Measurements from ENCODE around the gene GKN1.

The GKN1 gene

DNA sequence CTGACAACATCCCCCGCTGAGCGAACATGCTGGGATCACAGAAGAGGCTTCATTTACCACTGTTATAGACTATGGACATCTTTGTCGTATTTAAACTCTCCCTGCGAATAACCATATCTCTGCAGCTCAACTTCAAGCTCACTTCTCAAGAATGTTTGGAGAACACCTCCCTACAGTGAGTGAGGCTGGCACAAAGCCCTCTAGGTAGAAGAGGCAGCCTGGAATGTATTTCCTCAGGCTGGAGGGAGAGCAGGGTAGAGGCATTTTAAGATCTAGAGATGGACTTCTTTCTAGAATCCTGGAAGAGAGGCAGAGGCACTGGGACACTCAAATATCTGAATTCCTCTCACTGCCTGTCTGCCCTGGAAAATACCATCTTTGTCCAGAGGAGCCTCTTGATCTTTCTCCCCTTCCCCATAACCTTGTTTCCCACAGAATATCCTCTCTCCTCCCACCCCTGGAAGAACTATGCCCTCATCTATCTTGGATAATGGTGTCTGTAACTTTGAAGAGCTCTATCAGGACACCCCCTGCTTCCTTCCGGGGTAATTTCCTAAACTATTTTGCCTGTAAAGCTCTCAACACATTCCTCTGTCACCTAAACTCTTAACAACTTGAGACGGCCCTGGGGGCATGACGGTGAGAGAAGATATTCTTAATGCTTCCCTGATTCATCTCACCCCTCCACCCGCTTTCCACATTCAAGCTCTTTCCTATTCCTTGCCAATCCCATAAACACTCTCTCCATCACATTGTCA lies 36.2 kb downstream of the GKN1 start:
- DNase-seq = no peak

DNA sequence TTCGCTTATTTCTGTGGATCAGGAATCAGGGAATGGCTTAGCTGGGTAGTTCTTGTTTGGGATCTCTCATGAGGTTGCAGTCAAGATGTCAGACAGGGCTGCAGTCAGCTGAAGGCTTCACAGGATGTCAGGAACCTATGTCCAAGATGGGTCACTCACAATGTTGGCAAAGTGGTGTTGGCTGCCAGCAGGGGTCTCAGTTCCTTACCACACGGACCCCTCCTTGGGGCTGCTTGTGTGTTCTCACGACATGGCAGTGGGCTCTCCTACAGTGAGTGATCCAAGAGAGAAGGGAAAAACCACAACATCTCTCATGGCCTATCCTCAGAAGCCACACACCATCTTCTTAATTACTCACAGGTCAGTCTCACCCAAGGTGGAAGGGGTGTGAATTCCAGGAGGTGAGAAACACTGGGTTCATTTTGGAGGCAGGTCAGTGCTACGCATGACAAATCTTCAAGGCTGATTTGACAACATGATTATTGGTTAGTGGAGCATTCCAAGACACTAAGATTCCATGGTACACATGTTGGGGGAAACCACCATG lies 37.2 kb downstream of the GKN1 start:
- no peak for DNase-seq

- peak; percentile 82 for DNase-seq
These were observed 38.1 kb downstream of the GKN1 start for GRCh38 chr2:69012310-69013141.

GRCh38 chr2:69013142-69013839 lies 38.9 kb downstream of the GKN1 start, which contains the start of gene ANTXR1:
Gene ANTXR1 (plus strand): TSS chr2:69013179. CDS start chr2:69013500, 321 bp downstream.
- DNase-seq = peak; percentile 63

DNA sequence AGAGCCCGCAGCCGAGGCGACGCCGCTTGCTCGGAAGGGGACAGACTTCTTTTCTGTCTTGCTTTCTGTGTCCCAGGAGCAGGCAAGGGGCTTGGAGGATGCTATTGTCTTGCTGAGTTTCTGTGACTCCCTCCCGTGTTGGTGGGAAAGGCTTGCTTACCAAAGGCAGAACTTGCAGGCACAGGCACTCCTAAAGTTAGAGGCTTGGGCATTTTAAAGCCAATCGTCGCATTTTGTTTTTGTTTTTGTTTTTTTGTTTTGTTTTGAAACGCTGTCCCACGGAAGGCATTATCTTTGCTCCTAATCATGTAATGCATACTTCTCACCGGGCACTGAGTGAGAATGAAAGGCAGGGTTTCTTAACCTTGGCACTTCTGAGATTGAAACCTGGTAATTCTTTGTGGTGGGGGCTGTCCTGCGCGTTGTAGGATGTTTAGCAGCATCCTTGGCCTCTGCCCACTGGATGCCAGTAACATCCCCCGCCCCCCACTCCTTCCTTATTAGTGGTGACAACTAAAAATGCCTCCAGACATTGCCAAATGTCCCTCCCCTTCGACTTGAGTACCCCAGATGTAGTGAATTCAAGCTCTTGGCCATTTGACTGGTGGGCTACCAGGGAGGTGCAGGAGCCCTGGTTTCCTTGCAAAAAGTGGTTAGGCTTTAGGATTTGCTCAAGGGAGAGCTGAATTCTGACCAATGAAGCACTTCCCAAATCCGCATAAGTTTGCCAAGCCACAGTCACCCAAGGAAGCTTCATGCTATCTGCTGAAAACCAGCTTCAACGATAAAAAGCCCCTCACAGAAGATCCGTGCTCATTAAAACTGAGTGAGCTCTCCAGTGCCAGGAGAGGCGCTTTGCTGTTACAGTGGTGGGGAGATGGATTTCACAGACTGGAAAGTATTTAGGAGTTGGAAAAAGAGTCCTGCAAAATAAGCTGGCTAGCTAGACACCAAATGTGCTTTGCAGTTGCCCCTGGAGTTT lies 39.7 kb downstream of the GKN1 start:
- no peak for DNase-seq

- DNase-seq = no peak
These were observed 42.6 kb downstream of the GKN1 start for GRCh38 chr2:69017080-69017479.

DNA sequence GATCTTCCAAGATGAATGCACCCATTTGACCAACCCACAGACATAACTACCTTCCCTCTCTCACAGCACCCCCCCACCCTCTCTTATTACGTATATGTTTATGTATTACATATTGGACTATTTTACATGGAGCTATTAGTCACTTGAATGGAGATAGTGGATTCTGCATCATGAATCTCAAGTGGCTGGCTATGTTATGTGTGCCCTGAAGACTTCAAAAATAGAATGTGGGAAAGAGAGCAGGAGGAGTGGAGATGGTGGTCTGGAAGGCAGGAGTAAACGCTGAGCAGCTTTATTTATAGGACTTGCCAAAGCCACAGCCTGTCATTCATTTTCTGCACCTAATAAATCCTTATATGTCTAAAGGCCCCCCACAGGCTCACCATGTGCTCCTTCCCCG lies 43.4 kb downstream of the GKN1 start:
- DNase-seq = no peak

DNA sequence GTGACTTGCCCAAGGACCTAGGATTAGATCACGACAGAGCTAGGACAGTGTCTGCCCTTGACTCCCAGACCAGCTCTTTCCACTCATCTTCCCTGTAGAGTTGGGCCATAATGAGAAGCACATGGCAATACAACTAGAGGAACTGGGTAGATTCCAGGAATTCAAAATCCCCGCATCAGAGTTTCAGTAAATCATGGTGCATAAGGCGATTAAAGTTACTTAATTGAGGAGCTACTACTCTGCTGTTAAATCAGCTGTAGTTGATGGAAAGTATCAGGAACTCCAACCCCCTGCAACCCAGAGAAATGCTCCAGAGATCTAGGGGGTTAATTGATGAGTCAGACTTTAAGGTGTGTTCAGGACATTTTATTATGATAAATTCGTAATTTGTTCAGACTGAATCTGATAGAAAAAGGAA lies 44.3 kb downstream of the GKN1 start:
- DNase-seq = no peak

DNA sequence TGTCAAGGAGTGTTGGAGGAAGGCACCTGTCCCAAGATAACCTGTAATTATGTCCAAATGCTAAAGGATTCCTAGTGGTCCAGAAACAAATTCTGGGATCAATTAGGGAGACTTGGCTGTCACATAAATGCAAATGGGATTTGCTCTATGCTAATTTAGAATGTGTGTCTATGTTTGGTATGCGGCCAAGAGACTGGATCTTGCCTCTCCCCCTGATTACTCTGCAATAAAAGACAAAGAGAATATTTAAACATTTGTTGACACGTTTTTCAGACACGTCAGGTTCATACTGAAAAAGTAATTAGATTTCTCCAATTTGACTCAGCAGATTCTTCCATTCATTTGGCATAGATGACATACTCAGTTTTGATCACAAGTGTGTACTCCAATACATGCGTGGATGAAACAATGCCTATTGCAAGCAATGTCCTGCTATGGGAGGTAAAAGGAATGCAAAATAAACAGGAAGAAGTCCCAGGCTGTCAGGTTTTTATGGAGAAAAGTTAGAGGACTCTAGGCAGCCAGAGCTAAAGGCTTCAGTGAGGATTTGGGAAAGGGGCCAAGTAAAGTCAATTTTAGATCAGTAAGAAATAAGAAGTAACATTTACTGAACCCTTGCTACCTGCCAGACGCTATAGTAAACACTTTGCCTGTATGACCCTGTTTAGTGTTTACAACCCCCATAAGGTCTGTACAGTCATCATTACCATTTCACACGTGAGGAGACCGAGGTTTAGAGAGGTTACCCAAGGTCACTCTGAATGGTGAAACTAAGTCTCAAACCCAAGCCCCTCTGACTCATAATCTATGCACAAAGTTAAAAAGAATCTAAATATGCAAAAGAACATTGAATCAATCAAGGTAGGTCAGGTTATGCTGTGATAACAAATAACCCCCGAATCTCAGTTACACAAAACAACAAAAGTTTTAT lies 46.3 kb downstream of the GKN1 start:
- no peak for DNase-seq

GRCh38 chr2:69021727-69022126 lies 47.3 kb downstream of the GKN1 start:
- DNase-seq = no peak

GRCh38 chr2:69022548-69022947 lies 48.1 kb downstream of the GKN1 start:
- DNase-seq = no peak

GRCh38 chr2:69023236-69023635 lies 48.8 kb downstream of the GKN1 start:
- DNase-seq = no peak

- DNase-seq = peak; percentile 33
These were observed 51.6 kb downstream of the GKN1 start for GRCh38 chr2:69026026-69026425.

- DNase-seq = no peak
These were observed 52.4 kb downstream of the GKN1 start for GRCh38 chr2:69026691-69027459.

Data from midbrain (tissue), 1 donor.